ES-I3 (cell line): Measurements from ENCODE around the gene ONECUT3.
A peak's percentile ranks its signal among the peaks of the same experiment; 100 is the strongest.
"Not testable (repeated sequence)": the region's sequence is repeated elsewhere in the genome, so short reads cannot be mapped to it uniquely, and the experiment has no call there.

Experiments
- H3K36me3 ChIP-seq: 2 replicates; pipeline ENCODE4 v1.6.1; 2013; ENCODE audit warnings: mild to moderate bottlenecking, low read length, control low read depth, moderate library complexity; ENCODE audit not compliant: insufficient read depth
- H3K4me1 ChIP-seq: 2 replicates; pipeline ENCODE4 v1.6.1; 2013; ENCODE audit warnings: mild to moderate bottlenecking, control low read depth, low read length; ENCODE audit not compliant: insufficient read depth
- H3K9ac ChIP-seq: 2 replicates; pipeline ENCODE4 v1.6.1; 2013; ENCODE audit warnings: low read depth, mild to moderate bottlenecking, low read length, moderate library complexity
- H3K9me3 ChIP-seq: 2 replicates; pipeline ENCODE4 v1.6.1; 2013; ENCODE audit warnings: mild to moderate bottlenecking, low read length, moderate library complexity; ENCODE audit not compliant: control insufficient read depth, insufficient read depth

ONECUT3 gene

GRCh38 chr19:1797313-1797712, 44.0 kb downstream of the ONECUT3 start:
- not testable (repeated sequence) for H3K9ac ChIP-seq, H3K36me3 ChIP-seq, H3K9me3 ChIP-seq
- peaks cover 13% of the 10 kb centered on the region; the same call in 1 of the 2 replicates for H3K4me1 ChIP-seq

- H3K36me3 ChIP-seq = no peaks in the 10 kb centered on the region
- no peak overlapping the region for H3K9ac ChIP-seq
- 0 out of 2 replicates have a peak, but pooled peaks cover 4% of the 10 kb centered on the region for H3K4me1 ChIP-seq
- no peaks in the 10 kb centered on the region for H3K9me3 ChIP-seq
Measured at GRCh38 chr19:1799695-1800342, 46.5 kb downstream of the ONECUT3 start.

GRCh38 chr19:1804858-1805257, 51.6 kb downstream of the ONECUT3 start:
- Histone ChIP-seq H3K4me1 (no peaks in the 10 kb centered on the region), H3K9ac (no peak overlapping the region), H3K36me3 (no peaks in the 10 kb centered on the region), H3K9me3 (no peaks in the 10 kb centered on the region)

- Histone ChIP-seq H3K9ac (no peak overlapping the region), H3K36me3 (no peaks in the 10 kb centered on the region), H3K9me3 (no peaks in the 10 kb centered on the region), H3K4me1 (no peaks in the 10 kb centered on the region)
Measured at GRCh38 chr19:1805401-1806183, 52.3 kb downstream of the ONECUT3 start.

- H3K9me3 ChIP-seq = no peaks in the 10 kb centered on the region
- H3K4me1 ChIP-seq = no peaks in the 10 kb centered on the region
- no peak overlapping the region for H3K9ac ChIP-seq
- H3K36me3 ChIP-seq = no peaks in the 10 kb centered on the region
Measured at GRCh38 chr19:1806184-1807029, 53.1 kb downstream of the ONECUT3 start.

- H3K36me3 ChIP-seq = no peaks in the 10 kb centered on the region
- no peak overlapping the region for H3K9ac ChIP-seq
Measured at GRCh38 chr19:1807030-1807694, 53.9 kb downstream of the ONECUT3 start.

GRCh38 chr19:1807695-1808394, 54.5 kb downstream of the ONECUT3 start:
- H3K36me3 ChIP-seq = no peaks in the 10 kb centered on the region
- H3K9ac ChIP-seq = no peak overlapping the region
- no peaks in the 10 kb centered on the region for H3K4me1 ChIP-seq
- H3K9me3 ChIP-seq = no peaks in the 10 kb centered on the region

More at GRCh38 chr19:1807030-1807694, 53.9 kb downstream of the ONECUT3 start:
- H3K9me3 ChIP-seq = no peaks in the 10 kb centered on the region
- no peaks in the 10 kb centered on the region for H3K4me1 ChIP-seq

- Histone ChIP-seq H3K4me1 (no peaks in the 10 kb centered on the region), H3K9me3 (no peaks in the 10 kb centered on the region), H3K9ac (no peak overlapping the region), H3K36me3 (no peaks in the 10 kb centered on the region)
Measured at GRCh38 chr19:1808395-1808731, 55.1 kb downstream of the ONECUT3 start.

- Histone ChIP-seq H3K9ac (no peak overlapping the region), H3K9me3 (no peaks in the 10 kb centered on the region), H3K4me1 (no peaks in the 10 kb centered on the region), H3K36me3 (no peaks in the 10 kb centered on the region)
Measured at GRCh38 chr19:1809678-1810077, 56.4 kb downstream of the ONECUT3 start.

GRCh38 chr19:1810439-1811160, 57.3 kb downstream of the ONECUT3 start:
- H3K9me3 ChIP-seq = no peaks in the 10 kb centered on the region
- H3K4me1 ChIP-seq = no peaks in the 10 kb centered on the region
- H3K9ac ChIP-seq = no peak overlapping the region

GRCh38 chr19:1811472-1811894, 58.2 kb downstream of the ONECUT3 start:
- Histone ChIP-seq H3K36me3 (no peaks in the 10 kb centered on the region), H3K9ac (peak overlapping the region; percentile 41; the same call in 1 of the 2 replicates), H3K9me3 (no peaks in the 10 kb centered on the region), H3K4me1 (no peaks in the 10 kb centered on the region)

More at GRCh38 chr19:1810439-1811160, 57.3 kb downstream of the ONECUT3 start:
- no peaks in the 10 kb centered on the region for H3K36me3 ChIP-seq

GRCh38 chr19:1811942-1812425, 58.7 kb downstream of the ONECUT3 start, which contains the start of gene ATP8B3:
TSS of gene ATP8B3 (minus strand) at chr19:1812276. CDS start at chr19:1811736, 540 bp downstream.
- no peaks in the 10 kb centered on the region for H3K4me1 ChIP-seq
- H3K36me3 ChIP-seq = no peaks in the 10 kb centered on the region
- peak within 1 kb of the TSS; percentile 62 for H3K9ac ChIP-seq
- H3K9me3 ChIP-seq = no peaks in the 10 kb centered on the region
